Stomach (tissue), 4 donors: ENCODE data around the gene FABP6.

Experiments used
- CTCF ChIP-seq, 7 experiments: fragments of 450-650 bp in 4 of 7; fragments of 200-600 bp in 3 of 7; sonication (generic) in 3 of 7; IDR thresholded peaks; one replicate each; pipeline ENCODE4 v1.5.1; 2016 to 2019; ENCODE audit warnings: antibody characterized with exemption in 7 of 7, control low read depth in 2 of 7, mild to moderate bottlenecking in 1 of 7
- EP300 ChIP-seq: sonication (generic); formaldehyde crosslinking; IDR thresholded peaks from one replicate; pipeline ENCODE4 v1.6.1; 2017; ENCODE audit warnings: antibody characterized with exemption
- POLR2A ChIP-seq, 4 donors: fragments of 450-650 bp; IDR thresholded peaks; one replicate each; pipeline ENCODE4 v1.6.1; 2016; ENCODE audit warnings: antibody characterized with exemption in 4 of 4, control low read depth in 2 of 4, mild to moderate bottlenecking in 1 of 4, moderate library complexity in 1 of 4
- POLR2AphosphoS5 ChIP-seq, 3 donors: sonication (generic); formaldehyde crosslinking; IDR thresholded peaks; one replicate each; pipeline ENCODE4 v1.6.1; 2016; ENCODE audit warnings: antibody characterized with exemption in 3 of 3

GRCh38 chr5:160183075-160183474, 46.2 kb upstream of the FABP6 start:
- TF ChIP-seq POLR2A (IDR thresholded peaks at IDR 0.05), result no peak
- no peak for TF ChIP-seq POLR2AphosphoS5 (IDR thresholded peaks at IDR 0.05)
- no peak for TF ChIP-seq CTCF (IDR thresholded peaks at IDR 0.05)
- TF ChIP-seq EP300, result no peak
